ENCODE results near the gene KATNAL2. TPM values are rescaled to one million over a fixed set of nuclear protein-coding genes. Genes with fewer than 3 reads are reported as not detected.
"Not testable (repeated sequence)": the region's sequence is repeated elsewhere in the genome, so short reads cannot be mapped to it uniquely, and the experiment has no call there.

KATNAL2 gene
- total RNA-seq, 4 donors from 2014 or later = 1.1 to 10.1 (median 1.9) TPM

DNA sequence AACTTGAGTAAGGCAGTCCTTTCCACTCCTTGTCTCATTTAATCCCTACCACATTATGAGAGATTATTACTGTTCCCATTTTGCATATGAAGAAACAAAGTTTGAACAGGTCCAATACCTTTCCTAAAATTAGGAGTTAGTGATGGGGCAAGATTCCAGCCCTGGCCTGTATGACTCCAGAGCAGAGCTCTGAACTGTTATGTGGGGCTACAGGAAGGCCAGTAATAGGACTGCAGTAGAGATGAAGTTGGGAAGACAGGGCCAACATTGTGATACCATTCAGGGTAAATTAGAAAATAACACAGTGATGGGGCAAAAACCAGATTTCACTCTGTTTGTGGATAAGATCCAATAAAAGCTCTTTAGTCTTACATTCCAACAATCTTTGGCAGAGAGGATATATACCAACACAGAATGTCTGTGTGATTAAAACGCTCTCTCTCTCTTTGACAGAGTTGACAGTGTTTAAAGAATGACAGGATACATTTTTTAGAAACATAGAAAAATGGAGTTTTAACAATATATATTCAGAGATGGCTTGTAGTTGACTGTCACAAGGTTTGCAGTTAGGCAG lies 22.7 kb downstream of the KATNAL2 start:
- no peak for TF ChIP-seq POLR2A (IDR thresholded peaks at IDR 0.05)
- no peak for TF ChIP-seq EP300 (IDR thresholded peaks at IDR 0.05)
- TF ChIP-seq, protein P1, sequence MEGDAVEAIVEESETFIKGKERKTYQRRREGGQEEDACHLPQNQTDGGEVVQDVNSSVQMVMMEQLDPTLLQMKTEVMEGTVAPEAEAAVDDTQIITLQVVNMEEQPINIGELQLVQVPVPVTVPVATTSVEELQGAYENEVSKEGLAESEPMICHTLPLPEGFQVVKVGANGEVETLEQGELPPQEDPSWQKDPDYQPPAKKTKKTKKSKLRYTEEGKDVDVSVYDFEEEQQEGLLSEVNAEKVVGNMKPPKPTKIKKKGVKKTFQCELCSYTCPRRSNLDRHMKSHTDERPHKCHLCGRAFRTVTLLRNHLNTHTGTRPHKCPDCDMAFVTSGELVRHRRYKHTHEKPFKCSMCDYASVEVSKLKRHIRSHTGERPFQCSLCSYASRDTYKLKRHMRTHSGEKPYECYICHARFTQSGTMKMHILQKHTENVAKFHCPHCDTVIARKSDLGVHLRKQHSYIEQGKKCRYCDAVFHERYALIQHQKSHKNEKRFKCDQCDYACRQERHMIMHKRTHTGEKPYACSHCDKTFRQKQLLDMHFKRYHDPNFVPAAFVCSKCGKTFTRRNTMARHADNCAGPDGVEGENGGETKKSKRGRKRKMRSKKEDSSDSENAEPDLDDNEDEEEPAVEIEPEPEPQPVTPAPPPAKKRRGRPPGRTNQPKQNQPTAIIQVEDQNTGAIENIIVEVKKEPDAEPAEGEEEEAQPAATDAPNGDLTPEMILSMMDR (IDR thresholded peaks at IDR 0.05) = no peak
- TF ChIP-seq POLR2AphosphoS5 (IDR thresholded peaks at IDR 0.05) = no peak
- H3K36me3 ChIP-seq = no peaks in the 10 kb centered on the region
- H3K4me3 ChIP-seq = no peak overlapping the region
- no peaks in the 10 kb centered on the region for H3K27me3 ChIP-seq
- H3K27ac ChIP-seq = no peak overlapping the region
- no peak for DNase-seq (ENCODE audit: low spot score in 2 of 2)
- WGBS = 39% methylated on average over 1 of the region's 1 CpG
- no peaks in the 10 kb centered on the region for H3K9me3 ChIP-seq
- no peaks in the 10 kb centered on the region for H3K4me1 ChIP-seq

DNA sequence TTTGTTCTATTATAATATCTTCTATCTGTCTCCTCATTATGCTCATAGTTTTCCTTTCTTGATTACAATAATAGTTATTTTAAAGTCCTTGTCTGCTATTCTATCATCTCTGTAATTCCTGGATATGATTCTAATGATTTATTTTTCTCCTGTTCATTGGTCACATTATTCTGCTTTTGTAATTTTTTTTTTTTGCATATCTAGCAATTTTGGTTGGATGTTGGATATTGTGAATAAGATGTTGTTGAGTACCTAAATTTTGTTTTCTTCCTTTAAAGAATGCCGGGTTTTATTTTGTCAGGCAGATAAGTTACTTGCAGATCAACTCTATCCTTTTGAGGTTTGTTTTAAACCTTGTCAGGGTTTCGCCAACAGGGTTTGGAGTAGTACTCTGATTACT lies 25.2 kb downstream of the KATNAL2 start:
- Histone ChIP-seq H3K4me3 (no peak overlapping the region), H3K36me3 (no peaks in the 10 kb centered on the region), H3K4me1 (peaks cover 4% of the 10 kb centered on the region), H3K9me3 (no peaks in the 10 kb centered on the region), H3K27me3 (no peaks in the 10 kb centered on the region), H3K27ac (no peak overlapping the region)
- no peak for TF ChIP-seq POLR2A (IDR thresholded peaks at IDR 0.05)
- DNase-seq (ENCODE audit: low spot score in 2 of 2) = no peak
- WGBS = 97% methylated on average over 2 of the region's 2 CpGs

DNA sequence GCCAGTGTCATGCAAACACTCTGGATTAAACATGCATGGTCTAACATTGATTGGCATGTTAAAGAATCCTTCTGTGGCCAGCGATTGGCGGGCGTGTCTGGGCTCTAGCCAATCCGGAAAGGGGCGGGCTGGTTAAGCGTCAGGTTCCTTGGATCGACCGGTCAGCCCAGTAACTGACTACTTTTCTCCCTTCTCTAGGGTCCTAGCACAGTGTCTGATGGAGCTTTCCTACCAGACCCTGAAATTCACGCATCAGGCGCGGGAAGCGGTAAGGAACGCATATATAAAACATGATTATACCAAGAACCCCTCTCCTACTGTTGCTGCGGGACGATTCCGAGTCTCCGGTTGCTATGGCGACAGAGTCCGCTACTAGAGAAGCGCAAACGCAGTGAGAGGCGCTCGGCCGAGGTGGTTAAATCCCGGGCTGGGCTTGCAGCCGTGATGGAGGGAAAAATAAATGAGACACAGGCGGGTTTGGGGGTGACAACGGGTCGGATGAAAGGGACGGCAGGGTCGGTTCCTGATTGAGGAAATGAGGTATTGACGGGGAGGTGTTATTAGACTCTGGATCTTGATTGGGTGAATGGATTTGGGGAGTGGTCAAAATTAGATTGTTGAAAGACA lies 29.4 kb downstream of the KATNAL2 start:
- Histone ChIP-seq H3K4me3 (peak overlapping the region; percentile 58), H3K27me3 (no peaks in the 10 kb centered on the region), H3K27ac (no peak overlapping the region), H3K9me3 (no peaks in the 10 kb centered on the region), H3K4me1 (peaks cover 4% of the 10 kb centered on the region), H3K36me3 (no peaks in the 10 kb centered on the region)
- WGBS = 2% methylated on average over 32 of the region's 32 CpGs
- DNase-seq (ENCODE audit: low spot score in 2 of 2) = peak; percentile 81 to 88
- TF ChIP-seq EP300 (IDR thresholded peaks at IDR 0.05) (no peak), POLR2AphosphoS5 (IDR thresholded peaks at IDR 0.05) (no peak)

DNA sequence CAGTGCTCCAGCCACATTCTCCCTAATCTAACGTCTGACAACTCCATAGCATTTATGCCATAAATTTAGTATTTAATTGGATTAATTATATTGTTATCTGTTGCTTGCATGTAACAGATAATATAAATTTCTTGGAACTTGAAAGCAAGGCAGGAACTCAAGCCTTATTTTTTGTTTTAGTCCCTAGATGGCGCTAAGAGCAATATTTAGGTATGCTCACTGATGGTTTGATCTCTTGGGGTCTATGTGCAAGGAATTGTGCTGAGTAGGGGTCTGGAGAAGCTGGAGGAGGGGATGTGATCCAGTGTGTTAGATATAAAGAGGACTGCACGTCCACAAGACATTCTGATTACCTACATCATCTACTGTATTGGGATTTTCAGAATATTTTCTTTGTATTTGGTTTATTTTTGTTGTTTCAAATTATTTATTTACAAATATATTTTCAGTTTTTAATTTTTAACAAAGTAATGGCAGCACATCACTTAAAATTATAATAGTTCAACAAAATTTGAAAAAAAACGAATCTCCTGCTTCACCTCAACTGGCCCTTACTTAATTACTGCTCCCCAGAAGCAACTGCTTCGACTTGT lies 32.8 kb downstream of the KATNAL2 start:
- Histone ChIP-seq H3K4me1 (peaks cover 4% of the 10 kb centered on the region), H3K9me3 (no peaks in the 10 kb centered on the region), H3K4me3 (no peak overlapping the region), H3K27me3 (no peaks in the 10 kb centered on the region), H3K36me3 (no peaks in the 10 kb centered on the region), H3K27ac (no peak overlapping the region)
- TF ChIP-seq POLR2AphosphoS5 (IDR thresholded peaks at IDR 0.05) (no peak), EP300 (IDR thresholded peaks at IDR 0.05) (no peak), POLR2A (IDR thresholded peaks at IDR 0.05) (no peak)
- TF ChIP-seq, protein P1 (IDR thresholded peaks at IDR 0.05) = no peak
- DNase-seq (ENCODE audit: low spot score in 2 of 2) = no peak
- WGBS = 82% methylated on average over 5 of the region's 5 CpGs

DNA sequence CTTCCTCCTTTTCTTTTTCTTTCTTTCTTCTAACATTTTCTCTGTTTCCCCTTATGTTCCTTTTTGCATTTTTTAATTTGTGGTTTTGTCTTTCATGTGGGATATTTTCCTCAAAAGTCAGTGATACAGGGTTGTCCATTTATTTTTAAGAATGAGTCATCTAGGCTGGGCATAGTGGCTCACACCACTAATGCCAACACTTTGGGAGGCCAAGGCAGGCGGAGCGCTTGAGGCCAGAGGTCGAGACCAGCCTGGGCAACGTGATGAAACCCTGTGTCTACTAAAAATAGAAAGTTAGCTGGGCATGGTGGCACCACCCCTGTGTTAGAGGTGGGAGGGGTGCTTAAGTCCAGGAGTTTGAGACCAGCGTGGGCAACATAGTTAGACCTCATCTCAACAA lies 35.8 kb downstream of the KATNAL2 start:
- no peaks in the 10 kb centered on the region for H3K4me1 ChIP-seq
- no peaks in the 10 kb centered on the region for H3K9me3 ChIP-seq
- no peak for DNase-seq (ENCODE audit: low spot score in 2 of 2)
- no peaks in the 10 kb centered on the region for H3K36me3 ChIP-seq
- no peaks in the 10 kb centered on the region for H3K27me3 ChIP-seq
- no peak overlapping the region for H3K27ac ChIP-seq
- TF ChIP-seq, protein P1 (IDR thresholded peaks at IDR 0.05) = no peak
- TF ChIP-seq POLR2A (IDR thresholded peaks at IDR 0.05) = no peak
- TF ChIP-seq POLR2AphosphoS5 (IDR thresholded peaks at IDR 0.05) = no peak
- TF ChIP-seq EP300 (IDR thresholded peaks at IDR 0.05) = no peak
- H3K4me3 ChIP-seq = no peak overlapping the region
- WGBS = 62% methylated on average over 5 of the region's 5 CpGs

DNA sequence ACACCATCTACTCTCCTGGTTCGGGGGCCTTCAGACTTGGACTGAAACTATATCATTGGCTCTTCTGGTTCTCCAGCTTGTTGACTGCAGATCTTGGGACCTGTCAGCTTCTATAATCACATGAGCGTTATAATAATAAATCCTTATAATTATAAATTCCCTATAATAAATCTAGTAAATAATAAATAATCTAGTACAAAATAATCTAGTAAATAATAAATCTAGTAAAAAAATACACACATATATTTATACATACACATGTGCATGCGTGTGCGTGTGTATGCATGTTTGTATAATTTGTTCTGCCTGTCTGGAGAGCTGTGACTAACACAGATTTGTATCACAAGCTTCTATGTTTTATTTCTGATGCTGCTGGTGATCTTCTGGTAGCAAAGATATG lies 40.8 kb downstream of the KATNAL2 start:
- TF ChIP-seq POLR2A (IDR thresholded peaks at IDR 0.05) = no peak
- no peak for TF ChIP-seq POLR2AphosphoS5 (IDR thresholded peaks at IDR 0.05)
- TF ChIP-seq, protein P1 (IDR thresholded peaks at IDR 0.05) = no peak
- TF ChIP-seq EP300 (IDR thresholded peaks at IDR 0.05) = no peak
- Histone ChIP-seq H3K4me3 (no peak overlapping the region), H3K27me3 (no peaks in the 10 kb centered on the region), H3K9me3 (no peaks in the 10 kb centered on the region), H3K4me1 (no peaks in the 10 kb centered on the region), H3K36me3 (no peaks in the 10 kb centered on the region), H3K27ac (no peak overlapping the region)
- 90% methylated on average over 4 of the region's 4 CpGs for WGBS
- DNase-seq (ENCODE audit: low spot score in 2 of 2) = no peak

DNA sequence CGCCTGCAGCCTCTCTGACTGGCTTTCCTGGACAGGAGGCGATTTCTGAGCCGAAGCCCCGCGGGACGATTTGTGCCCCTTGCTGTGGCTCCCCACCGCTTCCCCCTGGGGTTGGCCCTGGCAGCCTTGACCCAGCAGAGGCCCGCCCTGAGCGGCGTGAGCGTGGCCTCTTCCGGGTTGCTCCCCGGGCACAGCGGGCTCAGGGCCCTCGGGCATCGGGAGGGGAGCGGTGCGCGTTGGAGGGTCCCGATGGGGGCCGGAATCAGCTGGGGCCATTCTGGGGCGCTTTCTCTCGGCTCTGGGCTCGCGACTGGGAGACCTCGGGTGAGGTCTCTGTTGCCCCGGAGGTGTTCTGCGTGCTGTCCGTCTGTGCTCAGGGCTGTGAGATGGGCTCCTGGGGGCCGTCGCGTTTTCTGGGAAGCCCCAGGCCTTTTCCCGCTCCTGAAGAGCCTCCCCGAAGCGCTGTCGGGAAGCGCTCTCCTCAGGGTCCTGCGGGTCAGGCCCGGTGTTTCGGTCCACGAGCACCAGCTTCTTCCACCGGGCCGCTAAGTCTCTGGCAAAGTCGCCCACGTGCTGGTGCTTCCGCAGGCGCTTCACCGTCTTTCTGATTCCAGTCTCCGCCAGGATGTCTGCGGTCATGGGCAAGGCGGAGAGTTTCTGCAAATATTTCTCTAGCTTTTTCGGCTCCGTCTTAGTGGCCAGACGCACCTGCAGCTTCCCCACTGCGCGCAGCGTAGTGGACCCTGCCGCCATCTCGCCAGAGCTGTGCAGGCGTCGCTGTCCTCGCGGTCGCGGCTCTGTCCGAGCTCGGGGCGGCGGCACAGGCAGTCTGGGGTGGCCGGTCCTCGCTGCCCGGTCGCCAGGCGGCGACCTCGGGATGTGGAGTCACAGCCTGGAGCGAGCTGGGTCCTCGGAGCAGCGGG lies 46.5 kb downstream of the KATNAL2 start:
- H3K27ac ChIP-seq; H3K4me3 ChIP-seq; H3K27me3 ChIP-seq; H3K9me3 ChIP-seq; H3K36me3 ChIP-seq; H3K4me1 ChIP-seq; DNase-seq (ENCODE audit: low spot score in 2 of 2): not testable (repeated sequence)
- WGBS = no CpG with 5 or more reads among the region's 79 CpGs

DNA sequence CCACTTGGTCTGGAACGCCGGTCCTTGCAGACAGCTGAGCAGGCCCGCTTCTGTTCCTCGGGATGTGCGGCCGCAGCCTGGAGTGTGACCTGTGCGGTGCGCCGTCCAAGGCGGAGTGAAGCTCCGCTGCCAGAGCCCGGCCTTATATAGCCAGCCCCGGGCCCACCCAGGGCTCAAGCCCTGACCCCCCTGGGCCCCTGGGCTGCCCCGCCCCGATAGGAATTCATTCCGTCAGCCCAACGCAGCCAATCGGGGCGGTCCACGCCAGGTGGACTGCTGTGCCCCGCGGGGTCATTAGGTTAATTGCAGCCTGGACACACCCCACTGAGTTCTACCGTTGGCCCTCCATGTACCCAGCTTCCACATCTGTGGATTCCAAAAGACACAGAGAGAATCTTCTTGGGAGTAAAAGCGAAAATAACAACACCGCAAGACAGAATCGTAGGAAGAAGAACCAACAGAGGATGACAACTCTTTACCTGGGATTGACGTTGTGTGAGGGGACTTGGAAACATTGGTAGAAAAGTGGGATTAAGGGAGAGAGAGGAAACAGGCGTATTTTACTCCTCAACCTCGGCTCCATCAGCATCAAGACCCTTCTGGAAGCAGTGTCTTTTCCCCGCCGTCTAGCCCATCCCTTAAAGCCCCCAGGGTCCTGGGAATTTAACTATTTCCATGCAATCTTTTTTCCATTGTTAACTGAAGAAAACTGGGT lies 47.3 kb downstream of the KATNAL2 start:
- H3K9me3 ChIP-seq; DNase-seq (ENCODE audit: low spot score in 2 of 2); H3K27me3 ChIP-seq; H3K27ac ChIP-seq; H3K36me3 ChIP-seq; H3K4me1 ChIP-seq; H3K4me3 ChIP-seq: not testable (repeated sequence)
- no CpG with 5 or more reads among the region's 31 CpGs for WGBS
